ENCODE results near the gene SF3B1.
A peak's percentile ranks its signal among the peaks of the same experiment; 100 is the strongest.
"Not testable (repeated sequence)": the region's sequence is repeated elsewhere in the genome, so short reads cannot be mapped to it uniquely, and the experiment has no call there.

The SF3B1 gene

GRCh38 chr2:197381641-197382040, 53.2 kb downstream of the SF3B1 start:
- TF ChIP-seq SUZ12 (IDR thresholded peaks at IDR 0.05) (no peak), FOXA1 (IDR thresholded peaks at IDR 0.05) (no peak), CTBP1 (IDR thresholded peaks at IDR 0.05; ENCODE audit: borderline replicate concordance) (no peak), NFRKB (IDR thresholded peaks at IDR 0.05) (no peak), ZNF384 (IDR thresholded peaks at IDR 0.05) (no peak)
- CTCF ChIA-PET = no interaction called here
- POLR2A ChIA-PET = no interaction called here
- DNase-seq (ENCODE audit: extremely low spot score) = no peak

- POLR2A ChIA-PET; DNase-seq (ENCODE audit: extremely low spot score); CTCF ChIA-PET: not testable (repeated sequence)
These were observed 54.9 kb downstream of the SF3B1 start for GRCh38 chr2:197379918-197380309.

GRCh38 chr2:197379308-197379917, 55.4 kb downstream of the SF3B1 start:
- CTCF ChIA-PET; POLR2A ChIA-PET; DNase-seq (ENCODE audit: extremely low spot score): not testable (repeated sequence)

GRCh38 chr2:197378494-197379307, 56.1 kb downstream of the SF3B1 start:
- DNase-seq (ENCODE audit: extremely low spot score) = peak; percentile 66
- TF ChIP-seq SUZ12 (IDR thresholded peaks at IDR 0.05) (no peak), PKNOX1 (IDR thresholded peaks at IDR 0.05) (no peak), TARDBP (IDR thresholded peaks at IDR 0.05) (no peak), L3MBTL2 (conservative IDR thresholded peaks at IDR 0.05) (no peak), CTBP1 (IDR thresholded peaks at IDR 0.05; ENCODE audit: borderline replicate concordance) (no peak)
- ChIA-PET POLR2A (no interaction called here), CTCF (interaction anchor here (0.7 to 1.1 kb wide), 2 partner anchors 20 to 265 kb away, joined by 3 to 5 read pairs; no protein-coding TSS in a partner anchor)

- ChIA-PET POLR2A (no interaction called here), CTCF (interaction anchor here (0.6 to 1.1 kb wide), 3 partner anchors 264 to 581 kb away, joined by 4 to 8 read pairs (median 5); no protein-coding TSS in a partner anchor)
- TF ChIP-seq NFRKB (IDR thresholded peaks at IDR 0.05) = no peak
- TF ChIP-seq FOXA1 (IDR thresholded peaks at IDR 0.05) = no peak
- no peak for TF ChIP-seq FOXK2 (IDR thresholded peaks at IDR 0.05)
- no peak for TF ChIP-seq BHLHE40 (IDR thresholded peaks at IDR 0.05; ENCODE audit: borderline replicate concordance)
- DNase-seq (ENCODE audit: extremely low spot score) = no peak
These were observed 56.7 kb downstream of the SF3B1 start for GRCh38 chr2:197378086-197378485.

GRCh38 chr2:197377670-197378069, 57.2 kb downstream of the SF3B1 start:
- ChIA-PET CTCF (interaction anchor here (0.6 to 1.1 kb wide), 3 partner anchors 264 to 581 kb away, joined by 4 to 8 read pairs (median 5); no protein-coding TSS in a partner anchor), POLR2A (no interaction called here)
- no peak for DNase-seq (ENCODE audit: extremely low spot score)
- no peak for TF ChIP-seq ZNF384 (IDR thresholded peaks at IDR 0.05)
- no peak for TF ChIP-seq FOXK2 (IDR thresholded peaks at IDR 0.05)
- TF ChIP-seq SUZ12 (IDR thresholded peaks at IDR 0.05) = no peak
- no peak for TF ChIP-seq LEF1 (IDR thresholded peaks at IDR 0.05; ENCODE audit: borderline replicate concordance)
- TF ChIP-seq HDGF (IDR thresholded peaks at IDR 0.05; ENCODE audit: borderline replicate concordance) = no peak
- TF ChIP-seq SP1 (IDR thresholded peaks at IDR 0.05) = no peak
- TF ChIP-seq TARDBP (IDR thresholded peaks at IDR 0.05) = no peak
- TF ChIP-seq BHLHE40 (IDR thresholded peaks at IDR 0.05; ENCODE audit: borderline replicate concordance) = no peak
- TF ChIP-seq CTBP1 (IDR thresholded peaks at IDR 0.05; ENCODE audit: borderline replicate concordance) = no peak
- TF ChIP-seq PKNOX1 (IDR thresholded peaks at IDR 0.05) = no peak
- TF ChIP-seq L3MBTL2 (conservative IDR thresholded peaks at IDR 0.05) = no peak
- no peak for TF ChIP-seq ELF4 (IDR thresholded peaks at IDR 0.05)
- TF ChIP-seq ARNT (IDR thresholded peaks at IDR 0.05) = no peak
- no peak for TF ChIP-seq NFRKB (IDR thresholded peaks at IDR 0.05)
- no peak for TF ChIP-seq FOXA1 (IDR thresholded peaks at IDR 0.05)
- TF ChIP-seq FOXM1 (IDR thresholded peaks at IDR 0.05; ENCODE audit: borderline replicate concordance) = no peak

GRCh38 chr2:197372592-197372991, 62.2 kb downstream of the SF3B1 start:
- TF ChIP-seq PKNOX1 (IDR thresholded peaks at IDR 0.05) = no peak
- no peak for TF ChIP-seq ZNF384 (IDR thresholded peaks at IDR 0.05)
- no peak for TF ChIP-seq BHLHE40 (IDR thresholded peaks at IDR 0.05; ENCODE audit: borderline replicate concordance)
- no peak for TF ChIP-seq NFRKB (IDR thresholded peaks at IDR 0.05)
- TF ChIP-seq HDGF (IDR thresholded peaks at IDR 0.05; ENCODE audit: borderline replicate concordance) = no peak
- TF ChIP-seq LEF1 (IDR thresholded peaks at IDR 0.05; ENCODE audit: borderline replicate concordance) = no peak
- TF ChIP-seq SP1 (IDR thresholded peaks at IDR 0.05) = no peak
- no peak for TF ChIP-seq FOXK2 (IDR thresholded peaks at IDR 0.05)
- TF ChIP-seq FOXA1 (IDR thresholded peaks at IDR 0.05) = no peak
- TF ChIP-seq L3MBTL2 (conservative IDR thresholded peaks at IDR 0.05) = no peak
- no peak for TF ChIP-seq ARNT (IDR thresholded peaks at IDR 0.05)
- TF ChIP-seq TARDBP (IDR thresholded peaks at IDR 0.05) = no peak
- no peak for TF ChIP-seq CTBP1 (IDR thresholded peaks at IDR 0.05; ENCODE audit: borderline replicate concordance)
- no peak for TF ChIP-seq ELF4 (IDR thresholded peaks at IDR 0.05)
- TF ChIP-seq FOXM1 (IDR thresholded peaks at IDR 0.05; ENCODE audit: borderline replicate concordance) = no peak
- TF ChIP-seq SUZ12 (IDR thresholded peaks at IDR 0.05) = no peak
- ChIA-PET POLR2A (no interaction called here), CTCF (interaction anchor here (0.6 kb wide), 1 partner anchor 275 kb away, joined by 4 read pairs; no protein-coding TSS in a partner anchor)
- DNase-seq (ENCODE audit: extremely low spot score) = no peak

GRCh38 chr2:197370664-197371063, 64.2 kb downstream of the SF3B1 start:
- POLR2A ChIA-PET, CTCF ChIA-PET: not testable (repeated sequence)

More at GRCh38 chr2:197370664-197371063, 64.2 kb downstream of the SF3B1 start:
- DNase-seq (ENCODE audit: extremely low spot score) = not testable (repeated sequence)

All from HEK293T (cell line).